Measurements from ENCODE around the gene CUEDC1.
"Not testable (repeated sequence)": the region's sequence is repeated elsewhere in the genome, so short reads cannot be mapped to it uniquely, and the experiment has no call there.

The CUEDC1 gene

GRCh38 chr17:57859601-57860413, 95.4 kb downstream of the CUEDC1 start:
- no peak for DNase-seq

DNA sequence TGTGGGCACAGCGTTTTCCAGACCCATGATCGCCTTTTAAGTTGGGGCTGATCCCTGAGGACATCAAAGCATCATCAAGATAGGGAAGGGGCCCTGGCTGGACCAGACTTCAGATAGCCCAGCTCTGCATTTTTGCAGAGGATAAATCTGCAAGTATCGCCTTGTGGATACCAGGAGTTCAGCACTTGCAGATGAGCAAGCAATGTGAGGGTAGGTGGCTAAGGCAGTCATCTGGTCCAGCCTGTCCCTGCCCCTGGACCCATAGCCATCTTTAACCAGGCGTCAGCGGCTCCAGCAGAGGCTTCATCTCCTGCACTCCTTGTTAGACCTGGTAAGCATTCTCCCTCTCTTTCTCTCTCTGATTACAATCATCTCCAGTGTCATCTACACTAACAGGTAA, 96.4 kb downstream of the CUEDC1 start:
- no peak for DNase-seq

DNA sequence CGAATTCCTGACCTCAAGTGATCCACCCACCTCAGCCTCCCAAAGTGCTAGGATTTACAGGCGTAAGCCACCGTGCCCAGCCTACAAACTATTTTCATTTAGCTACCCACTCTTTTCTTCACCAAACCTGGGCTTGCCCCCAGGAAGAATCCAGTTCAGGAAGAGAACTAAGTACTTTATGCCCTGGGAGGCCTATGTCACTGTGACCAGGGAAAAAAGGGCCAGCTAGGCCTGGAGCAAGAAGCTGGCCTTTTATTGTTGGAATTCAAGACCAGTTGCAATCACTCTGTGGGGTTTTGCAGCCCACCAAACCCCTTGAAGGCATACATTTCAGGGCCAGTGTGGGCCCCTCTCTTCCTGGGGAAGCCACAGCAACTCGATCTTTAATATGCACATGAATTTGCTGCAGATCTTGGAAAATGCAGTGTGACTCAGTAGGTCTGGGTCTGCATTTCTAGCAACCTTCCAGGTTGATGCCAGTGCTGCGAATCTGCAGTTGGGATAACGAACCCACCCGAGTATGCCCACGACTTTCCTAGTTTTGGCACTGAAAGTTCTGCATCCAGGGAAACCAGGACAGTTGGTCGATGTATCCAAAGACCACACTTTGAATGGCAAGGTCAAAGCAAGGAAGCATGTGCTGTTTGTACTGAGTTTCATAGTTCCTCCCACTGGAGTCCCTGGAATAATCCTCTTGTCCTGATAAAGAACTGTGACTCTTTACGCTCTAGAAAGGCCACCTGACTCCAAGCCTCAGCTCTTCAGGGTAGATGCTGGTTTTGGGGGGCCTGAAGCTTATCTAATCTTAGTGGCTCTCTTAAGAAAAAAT, 98.2 kb downstream of the CUEDC1 start:
- no peak for DNase-seq

DNA sequence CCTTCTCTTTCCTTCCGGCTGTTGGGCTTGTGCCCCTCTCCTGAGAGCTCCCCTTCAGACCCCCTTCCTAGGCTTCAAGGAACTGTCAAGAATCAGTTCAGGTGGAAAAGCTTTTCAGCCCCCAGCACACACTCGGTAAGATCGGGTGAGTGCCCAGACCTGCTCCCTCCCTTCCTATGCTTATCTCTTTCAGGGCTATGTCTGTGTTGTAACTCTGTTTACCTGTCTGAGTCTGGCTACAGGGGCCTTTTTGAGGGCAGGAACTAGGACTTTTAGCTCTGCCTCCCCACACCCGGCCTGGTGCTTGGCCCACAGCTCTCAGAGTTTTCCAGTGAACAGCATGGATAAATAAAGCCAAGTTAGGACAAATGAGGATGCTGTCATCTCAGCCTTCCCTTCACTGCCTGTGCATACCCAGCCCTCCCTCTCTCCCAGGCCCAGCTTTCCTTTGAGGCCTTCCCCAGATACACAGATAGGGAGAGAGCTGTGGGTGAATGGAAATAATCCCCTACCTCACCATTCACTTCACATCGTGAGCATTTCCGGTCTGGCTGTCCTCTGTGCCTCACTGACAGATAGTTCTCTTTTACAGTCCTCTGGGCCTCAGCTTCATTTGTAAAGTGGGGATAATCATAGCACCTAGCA, 99.7 kb downstream of the CUEDC1 start:
- DNase-seq: no peak

DNA sequence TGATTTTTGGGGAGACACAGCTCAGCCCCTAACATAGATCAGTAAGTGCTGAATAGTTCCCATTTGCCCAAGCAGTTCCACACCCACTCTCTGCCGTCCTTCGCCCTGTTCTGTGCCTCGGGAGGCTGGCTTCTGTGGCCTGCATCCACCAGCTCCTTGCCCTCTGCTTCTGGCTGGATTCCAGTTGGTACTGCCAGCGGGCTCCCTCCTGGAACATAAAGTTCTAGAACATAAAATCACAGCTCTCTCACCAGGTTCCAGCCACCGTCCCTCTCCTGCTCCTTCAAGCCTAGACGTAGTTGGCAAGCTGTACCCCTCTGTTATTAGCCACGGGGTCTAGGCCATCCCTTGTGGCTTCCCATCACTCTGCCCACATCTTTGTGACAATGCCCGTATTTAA, 101.5 kb downstream of the CUEDC1 start:
- no peak for DNase-seq

DNA sequence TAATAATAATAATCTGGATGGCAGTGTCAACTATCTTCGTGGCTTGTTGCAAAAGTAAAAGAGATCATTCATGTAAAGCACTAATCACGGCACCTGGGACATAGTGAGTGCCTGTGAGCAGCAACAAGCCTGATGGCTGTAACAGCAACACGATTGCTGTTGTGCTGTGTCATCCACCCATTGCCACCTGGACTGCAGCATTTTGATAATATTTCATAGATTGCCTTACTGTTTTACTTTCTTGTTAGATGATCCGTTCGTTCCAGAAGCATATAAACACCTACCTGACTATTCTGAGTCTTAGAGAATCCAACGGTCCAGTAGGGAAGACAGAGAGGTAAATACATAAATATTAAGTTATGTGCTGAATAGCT, 102.3 kb downstream of the CUEDC1 start:
- no peak for DNase-seq

GRCh38 chr17:57852092-57852954, 102.9 kb downstream of the CUEDC1 start:
- DNase-seq: no peak

- peak; percentile 96 to 99 (median 98) for DNase-seq
Measured at GRCh38 chr17:57849874-57850754, 105.1 kb downstream of the CUEDC1 start, which contains the start of gene MRPS23. MRPS23 (minus strand) TSS chr17:57850044; CDS start chr17:57850010, 34 bp downstream.

DNA sequence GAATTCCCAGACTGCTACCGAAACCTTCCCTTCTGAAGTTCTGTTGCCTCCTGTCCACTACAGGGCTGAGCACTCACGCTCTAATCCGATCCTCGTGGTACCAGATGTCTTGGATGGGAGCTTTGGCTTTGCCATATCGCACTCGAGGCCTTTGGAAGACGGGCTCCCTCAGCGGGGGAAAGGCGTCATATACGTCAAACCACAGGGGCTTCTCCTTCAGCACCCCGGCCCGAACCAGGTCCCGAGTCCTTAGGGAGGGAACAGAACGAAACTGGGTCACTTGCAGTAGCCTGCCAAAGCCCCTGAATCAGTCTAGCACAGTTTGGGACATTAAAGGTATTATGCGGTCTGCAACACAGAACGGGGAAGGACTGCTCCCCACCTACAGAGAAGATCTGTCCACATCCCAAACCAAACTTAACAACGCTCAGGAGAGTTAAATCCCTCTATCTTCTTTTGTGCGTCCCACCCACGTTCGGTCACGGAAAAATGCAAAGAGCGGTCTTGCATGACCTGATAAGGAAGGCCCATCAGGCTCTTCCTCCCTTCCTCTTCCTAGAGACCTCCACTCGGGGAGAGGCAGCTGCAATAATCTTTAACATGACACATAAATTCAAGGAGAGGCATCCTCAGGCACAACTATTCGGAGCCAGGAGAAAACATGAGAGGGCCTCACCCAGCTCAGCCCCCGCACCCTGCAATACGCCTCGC, 105.9 kb downstream of the CUEDC1 start:
- DNase-seq: no peak

DNA sequence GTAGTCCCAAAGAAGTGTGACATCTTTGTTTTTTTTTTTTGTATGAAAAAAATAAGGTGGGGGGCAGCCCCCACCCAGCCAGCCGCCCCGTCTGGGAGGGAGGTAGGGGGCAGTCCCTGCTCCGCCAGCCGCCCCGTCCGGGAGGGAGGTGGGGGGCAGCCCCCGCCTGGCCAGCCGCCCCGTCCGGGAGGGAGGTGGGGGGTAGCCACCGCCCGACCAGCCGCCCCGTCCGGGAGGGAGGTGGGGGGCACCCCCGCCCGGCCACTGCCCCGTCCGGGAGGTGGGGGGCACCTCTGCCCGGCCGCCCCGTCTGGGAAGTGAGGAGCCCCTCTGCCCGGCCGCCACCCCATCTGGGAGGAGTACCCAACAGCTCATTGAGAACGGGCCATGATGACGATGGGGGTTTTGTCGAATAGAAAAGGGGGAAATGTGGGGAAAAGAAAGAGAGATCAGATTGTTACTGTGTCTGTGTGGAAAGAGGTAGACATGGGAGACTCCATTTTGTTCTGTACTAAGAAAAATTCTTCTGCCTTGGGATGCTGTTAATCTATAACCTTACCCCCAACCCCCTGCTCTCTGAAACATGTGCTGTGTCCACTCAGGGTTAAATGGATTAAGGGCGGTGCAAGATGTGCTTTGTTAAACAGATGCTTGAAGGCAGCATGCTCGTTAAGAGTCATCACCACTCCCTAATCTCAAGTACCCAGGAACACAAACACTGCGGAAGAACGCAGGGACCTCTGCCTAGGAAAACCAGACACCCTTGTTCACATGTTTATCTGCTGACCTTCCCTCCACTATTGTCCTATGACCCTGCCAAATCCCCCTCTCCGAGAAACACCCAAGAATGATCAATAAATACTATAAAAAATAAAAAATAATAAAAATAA, 108.9 kb downstream of the CUEDC1 start:
- not testable (repeated sequence) for DNase-seq

DNA sequence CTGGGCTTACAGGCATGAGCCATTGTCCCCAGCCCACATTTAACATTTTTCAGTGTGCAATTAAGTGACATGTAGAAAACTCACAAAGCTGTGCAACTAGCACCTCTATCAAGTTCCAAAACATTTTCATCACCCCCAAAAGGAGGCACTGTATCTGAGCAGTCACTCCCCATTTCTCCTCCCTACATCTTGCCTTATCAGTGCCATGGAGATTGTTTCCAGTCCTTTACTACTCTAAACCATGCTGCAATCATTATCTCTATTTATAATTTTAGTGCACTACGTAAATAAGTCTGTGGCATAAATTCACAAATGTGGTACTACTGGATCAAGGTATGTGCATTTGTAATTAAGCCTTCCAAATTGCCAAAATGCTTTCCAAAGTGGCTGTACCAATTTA, 112.9 kb downstream of the CUEDC1 start:
- DNase-seq: no peak

- DNase-seq: no peak
Measured at GRCh38 chr17:57839571-57839923, 115.7 kb downstream of the CUEDC1 start.

DNA sequence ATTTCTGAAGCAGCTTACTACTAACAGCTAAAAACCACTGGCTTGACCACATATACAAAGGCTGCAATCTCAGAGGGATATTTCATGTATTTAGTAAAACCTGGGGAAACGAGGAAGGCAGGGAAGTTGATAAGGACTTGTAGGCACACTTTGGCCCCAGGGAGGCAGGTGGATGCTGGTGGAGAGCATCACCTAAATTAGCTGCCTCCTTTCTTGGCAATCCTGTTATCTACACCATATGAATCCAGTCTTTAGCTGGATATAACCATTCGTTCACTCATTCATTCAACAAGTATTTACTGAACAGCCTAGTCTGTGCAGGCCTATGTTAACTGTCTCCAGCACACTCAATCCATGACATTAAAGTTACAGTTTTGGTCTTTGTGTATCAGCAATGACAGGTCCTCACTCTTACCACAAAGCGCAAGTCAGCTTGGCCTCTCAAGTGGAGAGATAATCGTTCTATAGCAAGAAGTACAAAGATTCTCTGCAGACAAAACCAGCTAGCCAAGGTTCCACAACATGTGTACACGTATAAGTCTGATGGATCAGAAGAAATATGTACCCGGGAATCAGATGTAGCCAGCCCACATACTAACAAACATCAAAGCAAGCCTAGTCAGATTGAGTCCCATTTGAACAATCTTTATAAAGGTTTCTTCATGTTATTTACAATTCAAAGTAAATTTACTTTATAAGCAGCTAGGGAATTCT, 116.2 kb downstream of the CUEDC1 start:
- no peak for DNase-seq

DNA sequence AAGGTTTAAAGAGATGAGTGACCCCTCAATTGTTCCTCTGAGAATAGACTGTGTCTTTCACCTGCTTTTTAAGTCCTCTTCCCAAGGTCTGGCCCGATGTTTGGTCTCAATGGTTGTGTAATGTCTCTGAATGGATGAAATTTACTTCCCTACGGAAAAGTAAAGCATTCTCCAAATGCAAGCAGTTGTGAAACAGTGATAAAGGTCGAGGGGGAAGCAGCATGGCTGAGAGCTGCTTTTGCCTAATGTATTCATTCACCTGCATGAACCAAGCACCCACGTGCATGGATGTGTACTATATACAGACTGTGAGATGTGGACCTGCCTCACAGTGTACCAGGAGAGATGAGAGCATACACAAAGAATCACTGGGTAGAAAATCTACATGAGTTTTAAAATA, 116.8 kb downstream of the CUEDC1 start:
- DNase-seq: no peak

GRCh38 chr17:57835333-57835900, 119.8 kb downstream of the CUEDC1 start:
- no peak for DNase-seq

GRCh38 chr17:57834146-57834741, 121.0 kb downstream of the CUEDC1 start:
- DNase-seq: no peak

- DNase-seq: peak; percentile 80 to 90 (median 88)
Measured at GRCh38 chr17:57833179-57833939, 121.9 kb downstream of the CUEDC1 start.
